WTC11 (cell line): ENCODE data around the gene ALS2. TPM values are rescaled to one million over a fixed set of nuclear protein-coding genes. Genes with fewer than 3 reads are reported as not detected.
A peak's percentile ranks its signal among the peaks of the same experiment; 100 is the strongest.

ENCODE experiments used
- ATAC-seq: fragments of 200-7000 bp; cut with Tn5 transposase; 2 replicates; pipeline ENCODE4 v1.10.0; 2021; ENCODE audit warnings: mild to moderate bottlenecking, moderate library complexity
- CTCF ChIA-PET: fragments of 300-600 bp; sonication (Branson Sonifier 250); formaldehyde crosslinking; loops from one replicate; lab custom pipeline; 2021; ENCODE audit warnings: antibody characterized with exemption; lab: Charles Lee
- POLR2A ChIA-PET: fragments of 350-600 bp; sonication (Branson Sonifier 250); formaldehyde crosslinking; loops from one replicate; lab custom pipeline; 2021; ENCODE audit warnings: antibody characterized with exemption; lab: Charles Lee
- DNase-seq: peaks from one replicate; pipeline ENCODE4 v3.0.0; 2021; ENCODE audit warnings: low spot score
- H3K27ac Mint-ChIP-seq: 2 replicates; pipeline ENCODE4 v1.8.0; 2021; ENCODE audit warnings: mixed read lengths
- H3K27me3 Mint-ChIP-seq: 2 replicates; pipeline ENCODE4 v1.8.0; 2021; ENCODE audit warnings: low read depth, mild to moderate bottlenecking, moderate library complexity, mixed read lengths
- H3K36me3 Mint-ChIP-seq: 2 replicates; pipeline ENCODE4 v1.8.0; 2021; ENCODE audit warnings: mixed read lengths
- H3K4me1 Mint-ChIP-seq: 2 replicates; pipeline ENCODE4 v1.8.0; 2022; ENCODE audit warnings: mixed read lengths
- H3K4me3 Mint-ChIP-seq: 2 replicates; pipeline ENCODE4 v1.8.0; 2021; ENCODE audit warnings: mild to moderate bottlenecking, moderate library complexity, mixed read lengths
- H3K9me3 Mint-ChIP-seq: 2 replicates; pipeline ENCODE4 v1.8.0; 2021; ENCODE audit warnings: mixed read lengths
- ATF1 ChIP-seq: sonication (generic); formaldehyde crosslinking; IDR thresholded peaks from 2 replicates; pipeline ENCODE4 v1.8.1; 2023; ENCODE audit warnings: mild to moderate bottlenecking, moderate library complexity, missing genetic modification reagents
- ELF4 ChIP-seq: sonication (generic); formaldehyde crosslinking; IDR thresholded peaks from 2 replicates; pipeline ENCODE4 v1.8.1; 2022; ENCODE audit warnings: low read depth, mild to moderate bottlenecking, moderate library complexity, missing genetic modification reagents
- FOXK1 ChIP-seq: sonication (generic); formaldehyde crosslinking; IDR thresholded peaks from 2 replicates; pipeline ENCODE4 v1.8.0; 2022; ENCODE audit warnings: mild to moderate bottlenecking, moderate library complexity, missing genetic modification reagents
- NR3C1 ChIP-seq: sonication (generic); formaldehyde crosslinking; conservative IDR thresholded peaks from 2 replicates; pipeline ENCODE4 v1.8.1; 2023; ENCODE audit warnings: low read depth, mild to moderate bottlenecking, missing genetic modification reagents
- OVOL2 ChIP-seq: fragments of 250-450 bp; sonication (Bioruptor Pico); IDR thresholded peaks from 2 replicates; pipeline ENCODE4 v1.9.0; 2021; ENCODE audit warnings: mild to moderate bottlenecking, borderline replicate concordance
- RELA ChIP-seq: sonication (generic); formaldehyde crosslinking; IDR thresholded peaks from 2 replicates; pipeline ENCODE4 v1.8.1; 2022; ENCODE audit warnings: missing genetic modification reagents, mild to moderate bottlenecking, borderline replicate concordance
- SOX15 ChIP-seq: fragments of 250-450 bp; sonication (Bioruptor Pico); IDR thresholded peaks from 2 replicates; pipeline ENCODE4 v1.9.0; 2021; ENCODE audit warnings: mild to moderate bottlenecking
- TEAD1 ChIP-seq: sonication (generic); formaldehyde crosslinking; IDR thresholded peaks from 2 replicates; pipeline ENCODE4 v1.8.0; 2022; ENCODE audit warnings: mild to moderate bottlenecking, missing genetic modification reagents
- TEAD4 ChIP-seq: sonication (generic); formaldehyde crosslinking; IDR thresholded peaks from 2 replicates; pipeline ENCODE4 v1.8.0; 2022; ENCODE audit warnings: mild to moderate bottlenecking, missing genetic modification reagents
- ZNF263 ChIP-seq: sonication (generic); formaldehyde crosslinking; IDR thresholded peaks from 2 replicates; pipeline ENCODE4 v1.8.1; 2022; ENCODE audit warnings: low read depth, mild to moderate bottlenecking, moderate library complexity, missing genetic modification reagents
- ZNF416 ChIP-seq: fragments of 250-450 bp; sonication (Bioruptor Pico); IDR thresholded peaks from 2 replicates; pipeline ENCODE4 v1.9.0; 2021; ENCODE audit warnings: mild to moderate bottlenecking, inconsistent platforms
- ZNF671 ChIP-seq: fragments of 250-450 bp; sonication (Bioruptor Pico); IDR thresholded peaks from 2 replicates; pipeline ENCODE4 v1.8.0; 2021; ENCODE audit warnings: mild to moderate bottlenecking
- total RNA-seq: library from RNA; stranded (reverse); gene quantifications from 3 replicates; pipeline ENCODE4 v1.2.3, GENCODE V29; 2021
- TF ChIP-seq, protein P1 (sequence below): sonication (generic); formaldehyde crosslinking; IDR thresholded peaks from 2 replicates; pipeline ENCODE4 v1.8.1; 2022; ENCODE audit warnings: mild to moderate bottlenecking, moderate library complexity, missing genetic modification reagents
- TF ChIP-seq, protein P2 (sequence below): sonication (generic); formaldehyde crosslinking; IDR thresholded peaks from 2 replicates; pipeline ENCODE4 v1.8.1; 2023; ENCODE audit warnings: mild to moderate bottlenecking, missing genetic modification reagents, moderate library complexity
- TF ChIP-seq, protein P3 (sequence below): sonication (generic); formaldehyde crosslinking; IDR thresholded peaks from 2 replicates; pipeline ENCODE4 v1.8.0; 2022; ENCODE audit warnings: mild to moderate bottlenecking, missing genetic modification reagents
- TF ChIP-seq, protein P4 (sequence below): sonication (generic); formaldehyde crosslinking; IDR thresholded peaks from 2 replicates; pipeline ENCODE4 v1.8.1; 2023; ENCODE audit warnings: mild to moderate bottlenecking, missing genetic modification reagents
- TF ChIP-seq, protein P5 (sequence below): sonication (generic); formaldehyde crosslinking; IDR thresholded peaks from 2 replicates; pipeline ENCODE4 v1.8.1; 2022; ENCODE audit warnings: low read depth, missing genetic modification reagents, borderline replicate concordance
- TF ChIP-seq, protein P6 (sequence below): fragments of 200-600 bp; IDR thresholded peaks from 2 replicates; pipeline ENCODE4 v1.8.0; 2022; ENCODE audit warnings: antibody characterized with exemption

ALS2 gene
- total RNA-seq, 1 experiment from 2014 or later: 30.5 TPM

DNA sequence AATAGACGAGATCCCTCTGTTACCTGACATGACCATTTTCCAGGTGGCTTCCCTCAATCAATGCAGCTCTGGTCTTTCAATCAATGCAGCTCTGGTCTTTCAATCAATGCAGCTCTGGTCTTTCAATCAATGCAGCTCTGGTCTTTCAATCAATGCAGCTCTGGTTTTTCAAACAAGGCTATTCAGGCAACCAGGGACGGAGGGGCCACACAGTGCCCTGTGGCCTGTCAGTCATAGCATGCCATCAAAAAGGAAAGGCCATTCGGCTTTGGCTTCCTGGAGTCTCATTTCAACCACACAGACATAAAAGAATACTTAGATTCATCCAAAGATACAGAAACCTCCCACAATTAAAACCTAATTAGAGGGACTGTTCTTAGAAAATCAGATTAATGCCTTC is 95.6 kb downstream of the ALS2 start (continued):
- no peak for TF ChIP-seq RELA (CRISPR knock-in tag)
- TF ChIP-seq OVOL2 (CRISPR knock-in tag): no peak
- no peak for TF ChIP-seq ATF1 (CRISPR knock-in tag)
- TF ChIP-seq, protein P1, sequence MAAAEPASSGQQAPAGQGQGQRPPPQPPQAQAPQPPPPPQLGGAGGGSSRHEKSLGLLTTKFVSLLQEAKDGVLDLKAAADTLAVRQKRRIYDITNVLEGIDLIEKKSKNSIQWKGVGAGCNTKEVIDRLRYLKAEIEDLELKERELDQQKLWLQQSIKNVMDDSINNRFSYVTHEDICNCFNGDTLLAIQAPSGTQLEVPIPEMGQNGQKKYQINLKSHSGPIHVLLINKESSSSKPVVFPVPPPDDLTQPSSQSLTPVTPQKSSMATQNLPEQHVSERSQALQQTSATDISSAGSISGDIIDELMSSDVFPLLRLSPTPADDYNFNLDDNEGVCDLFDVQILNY (CRISPR knock-in tag): no peak

DNA sequence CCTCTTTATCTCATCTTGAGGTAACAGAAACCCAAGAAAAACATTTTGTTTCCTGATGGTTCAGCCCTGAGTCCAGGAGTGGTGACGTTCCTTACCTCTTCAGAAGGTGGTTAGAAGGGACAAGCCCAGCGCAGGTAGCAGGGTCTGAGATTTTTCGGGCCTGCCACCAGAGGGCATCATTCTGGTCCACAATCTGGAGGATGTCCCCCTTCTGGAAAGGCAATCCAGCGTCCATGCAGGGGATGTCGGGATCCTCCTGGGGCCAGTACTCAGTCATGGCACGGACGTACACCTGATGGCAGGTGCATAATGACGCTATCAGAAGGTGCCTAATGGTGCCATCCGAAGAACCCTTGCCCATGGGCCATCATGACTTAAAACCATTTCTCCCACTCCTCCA is 100.0 kb downstream of the ALS2 start:
- CTCF ChIA-PET: interaction anchor here (1.2 kb wide), 1 partner anchor 16 kb away, joined by 3 read pairs; no protein-coding TSS in a partner anchor
- H3K4me1 Mint-ChIP-seq: peaks cover under 1% of the 10 kb centered on the region

DNA sequence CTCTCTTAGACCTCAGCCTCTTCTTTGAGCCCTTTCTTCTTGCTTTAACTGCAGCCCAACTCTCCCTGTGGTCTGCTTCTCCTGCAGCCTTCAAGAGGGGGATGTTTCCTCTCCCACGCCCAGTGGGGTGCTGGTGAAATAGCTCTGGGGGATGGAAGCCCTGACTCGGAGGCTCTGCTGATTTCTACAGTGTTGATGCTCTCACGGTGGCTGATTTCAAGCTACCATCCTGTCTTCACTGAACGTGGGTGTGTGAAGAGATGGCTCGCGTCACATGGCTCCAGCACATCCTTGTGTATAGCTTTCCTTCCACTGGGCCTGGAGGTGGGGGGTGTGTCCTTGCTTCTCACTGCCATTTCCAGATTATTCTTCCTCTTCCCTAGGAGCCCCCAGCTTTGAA is 102.3 kb downstream of the ALS2 start:
- POLR2A ChIA-PET: no interaction called here
- Mint-ChIP-seq H3K4me3 (no peak overlapping the region), H3K27me3 (no peaks in the 10 kb centered on the region), H3K36me3 (no peaks in the 10 kb centered on the region), H3K27ac (no peak overlapping the region), H3K9me3 (no peaks in the 10 kb centered on the region), H3K4me1 (peaks cover 15% of the 10 kb centered on the region)
- DNase-seq: no peak
- CTCF ChIA-PET: interaction anchor here (0.7 kb wide), 1 partner anchor 182 kb away, joined by 3 read pairs; no protein-coding TSS in a partner anchor
- no peak for ATAC-seq
- TF ChIP-seq ZNF263 (CRISPR knock-in tag) (no peak), NR3C1 (CRISPR knock-in tag) (no peak), TEAD1 (CRISPR knock-in tag) (no peak), RELA (CRISPR knock-in tag) (no peak), SOX15 (CRISPR knock-in tag) (no peak), ZNF671 (CRISPR knock-in tag) (no peak), ATF1 (CRISPR knock-in tag) (no peak), FOXK1 (CRISPR knock-in tag) (no peak), ELF4 (no peak), ZNF416 (CRISPR knock-in tag) (no peak)
- TF ChIP-seq, protein P2, sequence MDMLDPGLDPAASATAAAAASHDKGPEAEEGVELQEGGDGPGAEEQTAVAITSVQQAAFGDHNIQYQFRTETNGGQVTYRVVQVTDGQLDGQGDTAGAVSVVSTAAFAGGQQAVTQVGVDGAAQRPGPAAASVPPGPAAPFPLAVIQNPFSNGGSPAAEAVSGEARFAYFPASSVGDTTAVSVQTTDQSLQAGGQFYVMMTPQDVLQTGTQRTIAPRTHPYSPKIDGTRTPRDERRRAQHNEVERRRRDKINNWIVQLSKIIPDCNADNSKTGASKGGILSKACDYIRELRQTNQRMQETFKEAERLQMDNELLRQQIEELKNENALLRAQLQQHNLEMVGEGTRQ (CRISPR knock-in tag): no peak
- TF ChIP-seq, protein P3, sequence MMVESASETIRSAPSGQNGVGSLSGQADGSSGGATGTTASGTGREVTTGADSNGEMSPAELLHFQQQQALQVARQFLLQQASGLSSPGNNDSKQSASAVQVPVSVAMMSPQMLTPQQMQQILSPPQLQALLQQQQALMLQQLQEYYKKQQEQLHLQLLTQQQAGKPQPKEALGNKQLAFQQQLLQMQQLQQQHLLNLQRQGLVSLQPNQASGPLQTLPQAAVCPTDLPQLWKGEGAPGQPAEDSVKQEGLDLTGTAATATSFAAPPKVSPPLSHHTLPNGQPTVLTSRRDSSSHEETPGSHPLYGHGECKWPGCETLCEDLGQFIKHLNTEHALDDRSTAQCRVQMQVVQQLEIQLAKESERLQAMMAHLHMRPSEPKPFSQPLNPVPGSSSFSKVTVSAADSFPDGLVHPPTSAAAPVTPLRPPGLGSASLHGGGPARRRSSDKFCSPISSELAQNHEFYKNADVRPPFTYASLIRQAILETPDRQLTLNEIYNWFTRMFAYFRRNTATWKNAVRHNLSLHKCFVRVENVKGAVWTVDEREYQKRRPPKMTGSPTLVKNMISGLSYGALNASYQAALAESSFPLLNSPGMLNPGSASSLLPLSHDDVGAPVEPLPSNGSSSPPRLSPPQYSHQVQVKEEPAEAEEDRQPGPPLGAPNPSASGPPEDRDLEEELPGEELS: no peak
- TF ChIP-seq, protein P4, sequence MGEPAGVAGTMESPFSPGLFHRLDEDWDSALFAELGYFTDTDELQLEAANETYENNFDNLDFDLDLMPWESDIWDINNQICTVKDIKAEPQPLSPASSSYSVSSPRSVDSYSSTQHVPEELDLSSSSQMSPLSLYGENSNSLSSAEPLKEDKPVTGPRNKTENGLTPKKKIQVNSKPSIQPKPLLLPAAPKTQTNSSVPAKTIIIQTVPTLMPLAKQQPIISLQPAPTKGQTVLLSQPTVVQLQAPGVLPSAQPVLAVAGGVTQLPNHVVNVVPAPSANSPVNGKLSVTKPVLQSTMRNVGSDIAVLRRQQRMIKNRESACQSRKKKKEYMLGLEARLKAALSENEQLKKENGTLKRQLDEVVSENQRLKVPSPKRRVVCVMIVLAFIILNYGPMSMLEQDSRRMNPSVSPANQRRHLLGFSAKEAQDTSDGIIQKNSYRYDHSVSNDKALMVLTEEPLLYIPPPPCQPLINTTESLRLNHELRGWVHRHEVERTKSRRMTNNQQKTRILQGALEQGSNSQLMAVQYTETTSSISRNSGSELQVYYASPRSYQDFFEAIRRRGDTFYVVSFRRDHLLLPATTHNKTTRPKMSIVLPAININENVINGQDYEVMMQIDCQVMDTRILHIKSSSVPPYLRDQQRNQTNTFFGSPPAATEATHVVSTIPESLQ (CRISPR knock-in tag): no peak
- TF ChIP-seq, protein P5, sequence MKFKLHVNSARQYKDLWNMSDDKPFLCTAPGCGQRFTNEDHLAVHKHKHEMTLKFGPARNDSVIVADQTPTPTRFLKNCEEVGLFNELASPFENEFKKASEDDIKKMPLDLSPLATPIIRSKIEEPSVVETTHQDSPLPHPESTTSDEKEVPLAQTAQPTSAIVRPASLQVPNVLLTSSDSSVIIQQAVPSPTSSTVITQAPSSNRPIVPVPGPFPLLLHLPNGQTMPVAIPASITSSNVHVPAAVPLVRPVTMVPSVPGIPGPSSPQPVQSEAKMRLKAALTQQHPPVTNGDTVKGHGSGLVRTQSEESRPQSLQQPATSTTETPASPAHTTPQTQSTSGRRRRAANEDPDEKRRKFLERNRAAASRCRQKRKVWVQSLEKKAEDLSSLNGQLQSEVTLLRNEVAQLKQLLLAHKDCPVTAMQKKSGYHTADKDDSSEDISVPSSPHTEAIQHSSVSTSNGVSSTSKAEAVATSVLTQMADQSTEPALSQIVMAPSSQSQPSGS (CRISPR knock-in tag): no peak

More for the DNA sequence above, 100.0 kb downstream of the ALS2 start:
- no peaks in the 10 kb centered on the region for H3K27me3 Mint-ChIP-seq
- peak; percentile 80 for DNase-seq
- TF ChIP-seq, protein P1 (CRISPR knock-in tag): no peak
- no peak for TF ChIP-seq TEAD4 (CRISPR knock-in tag)
- TF ChIP-seq, protein P6, sequence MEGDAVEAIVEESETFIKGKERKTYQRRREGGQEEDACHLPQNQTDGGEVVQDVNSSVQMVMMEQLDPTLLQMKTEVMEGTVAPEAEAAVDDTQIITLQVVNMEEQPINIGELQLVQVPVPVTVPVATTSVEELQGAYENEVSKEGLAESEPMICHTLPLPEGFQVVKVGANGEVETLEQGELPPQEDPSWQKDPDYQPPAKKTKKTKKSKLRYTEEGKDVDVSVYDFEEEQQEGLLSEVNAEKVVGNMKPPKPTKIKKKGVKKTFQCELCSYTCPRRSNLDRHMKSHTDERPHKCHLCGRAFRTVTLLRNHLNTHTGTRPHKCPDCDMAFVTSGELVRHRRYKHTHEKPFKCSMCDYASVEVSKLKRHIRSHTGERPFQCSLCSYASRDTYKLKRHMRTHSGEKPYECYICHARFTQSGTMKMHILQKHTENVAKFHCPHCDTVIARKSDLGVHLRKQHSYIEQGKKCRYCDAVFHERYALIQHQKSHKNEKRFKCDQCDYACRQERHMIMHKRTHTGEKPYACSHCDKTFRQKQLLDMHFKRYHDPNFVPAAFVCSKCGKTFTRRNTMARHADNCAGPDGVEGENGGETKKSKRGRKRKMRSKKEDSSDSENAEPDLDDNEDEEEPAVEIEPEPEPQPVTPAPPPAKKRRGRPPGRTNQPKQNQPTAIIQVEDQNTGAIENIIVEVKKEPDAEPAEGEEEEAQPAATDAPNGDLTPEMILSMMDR: peak; percentile 65
- no peak for TF ChIP-seq ZNF671 (CRISPR knock-in tag)
- H3K36me3 Mint-ChIP-seq: no peaks in the 10 kb centered on the region
- no peak overlapping the region for H3K4me3 Mint-ChIP-seq
- H3K27ac Mint-ChIP-seq: no peak overlapping the region
- POLR2A ChIA-PET: no interaction called here
- peak; percentile 97 for ATAC-seq
- no peaks in the 10 kb centered on the region for H3K9me3 Mint-ChIP-seq
